ENCODE data around the gene TSPEAR.

GRCh38 chr21:44502171-44502958 lies 209.0 kb downstream of the TSPEAR start:
- TF ChIP-seq, protein P1, sequence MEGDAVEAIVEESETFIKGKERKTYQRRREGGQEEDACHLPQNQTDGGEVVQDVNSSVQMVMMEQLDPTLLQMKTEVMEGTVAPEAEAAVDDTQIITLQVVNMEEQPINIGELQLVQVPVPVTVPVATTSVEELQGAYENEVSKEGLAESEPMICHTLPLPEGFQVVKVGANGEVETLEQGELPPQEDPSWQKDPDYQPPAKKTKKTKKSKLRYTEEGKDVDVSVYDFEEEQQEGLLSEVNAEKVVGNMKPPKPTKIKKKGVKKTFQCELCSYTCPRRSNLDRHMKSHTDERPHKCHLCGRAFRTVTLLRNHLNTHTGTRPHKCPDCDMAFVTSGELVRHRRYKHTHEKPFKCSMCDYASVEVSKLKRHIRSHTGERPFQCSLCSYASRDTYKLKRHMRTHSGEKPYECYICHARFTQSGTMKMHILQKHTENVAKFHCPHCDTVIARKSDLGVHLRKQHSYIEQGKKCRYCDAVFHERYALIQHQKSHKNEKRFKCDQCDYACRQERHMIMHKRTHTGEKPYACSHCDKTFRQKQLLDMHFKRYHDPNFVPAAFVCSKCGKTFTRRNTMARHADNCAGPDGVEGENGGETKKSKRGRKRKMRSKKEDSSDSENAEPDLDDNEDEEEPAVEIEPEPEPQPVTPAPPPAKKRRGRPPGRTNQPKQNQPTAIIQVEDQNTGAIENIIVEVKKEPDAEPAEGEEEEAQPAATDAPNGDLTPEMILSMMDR (IDR thresholded peaks at IDR 0.05), result no peak
- no peak for TF ChIP-seq RAD21 (IDR thresholded peaks at IDR 0.05; ENCODE audit: low read length)
- no peak for TF ChIP-seq RXRA (IDR thresholded peaks at IDR 0.05; ENCODE audit: borderline replicate concordance, low read depth)
- TF ChIP-seq, protein P2, sequence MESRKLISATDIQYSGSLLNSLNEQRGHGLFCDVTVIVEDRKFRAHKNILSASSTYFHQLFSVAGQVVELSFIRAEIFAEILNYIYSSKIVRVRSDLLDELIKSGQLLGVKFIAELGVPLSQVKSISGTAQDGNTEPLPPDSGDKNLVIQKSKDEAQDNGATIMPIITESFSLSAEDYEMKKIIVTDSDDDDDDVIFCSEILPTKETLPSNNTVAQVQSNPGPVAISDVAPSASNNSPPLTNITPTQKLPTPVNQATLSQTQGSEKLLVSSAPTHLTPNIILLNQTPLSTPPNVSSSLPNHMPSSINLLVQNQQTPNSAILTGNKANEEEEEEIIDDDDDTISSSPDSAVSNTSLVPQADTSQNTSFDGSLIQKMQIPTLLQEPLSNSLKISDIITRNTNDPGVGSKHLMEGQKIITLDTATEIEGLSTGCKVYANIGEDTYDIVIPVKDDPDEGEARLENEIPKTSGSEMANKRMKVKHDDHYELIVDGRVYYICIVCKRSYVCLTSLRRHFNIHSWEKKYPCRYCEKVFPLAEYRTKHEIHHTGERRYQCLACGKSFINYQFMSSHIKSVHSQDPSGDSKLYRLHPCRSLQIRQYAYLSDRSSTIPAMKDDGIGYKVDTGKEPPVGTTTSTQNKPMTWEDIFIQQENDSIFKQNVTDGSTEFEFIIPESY (IDR thresholded peaks at IDR 0.05; ENCODE audit: borderline replicate concordance, low read depth), result no peak
- no peak for TF ChIP-seq REST (IDR thresholded peaks at IDR 0.05; ENCODE audit: low read depth, low read length)
- no peak for TF ChIP-seq GATA2 (CRISPR knock-in tag; IDR thresholded peaks at IDR 0.05)
- TF ChIP-seq EZH2phosphoT487 (IDR thresholded peaks at IDR 0.05; ENCODE audit: borderline replicate concordance, low read depth), result no peak
- TF ChIP-seq POLR2AphosphoS5 (IDR thresholded peaks at IDR 0.05; ENCODE audit: low read depth, low read length), result no peak
- no peak for TF ChIP-seq TAF1 (IDR thresholded peaks at IDR 0.05; ENCODE audit: borderline replicate concordance, low read depth, low read length)
- no peak for TF ChIP-seq MXI1 (IDR thresholded peaks at IDR 0.05; ENCODE audit: low read depth, low read length)
- TF ChIP-seq SIN3A (IDR thresholded peaks at IDR 0.05; ENCODE audit: borderline replicate concordance, low read depth, low read length), result no peak
- no peak for TF ChIP-seq YY1 (IDR thresholded peaks at IDR 0.05; ENCODE audit: low read depth)

Data from SK-N-SH (cell line).